ENCODE results near the gene THBD.

The THBD gene

DNA sequence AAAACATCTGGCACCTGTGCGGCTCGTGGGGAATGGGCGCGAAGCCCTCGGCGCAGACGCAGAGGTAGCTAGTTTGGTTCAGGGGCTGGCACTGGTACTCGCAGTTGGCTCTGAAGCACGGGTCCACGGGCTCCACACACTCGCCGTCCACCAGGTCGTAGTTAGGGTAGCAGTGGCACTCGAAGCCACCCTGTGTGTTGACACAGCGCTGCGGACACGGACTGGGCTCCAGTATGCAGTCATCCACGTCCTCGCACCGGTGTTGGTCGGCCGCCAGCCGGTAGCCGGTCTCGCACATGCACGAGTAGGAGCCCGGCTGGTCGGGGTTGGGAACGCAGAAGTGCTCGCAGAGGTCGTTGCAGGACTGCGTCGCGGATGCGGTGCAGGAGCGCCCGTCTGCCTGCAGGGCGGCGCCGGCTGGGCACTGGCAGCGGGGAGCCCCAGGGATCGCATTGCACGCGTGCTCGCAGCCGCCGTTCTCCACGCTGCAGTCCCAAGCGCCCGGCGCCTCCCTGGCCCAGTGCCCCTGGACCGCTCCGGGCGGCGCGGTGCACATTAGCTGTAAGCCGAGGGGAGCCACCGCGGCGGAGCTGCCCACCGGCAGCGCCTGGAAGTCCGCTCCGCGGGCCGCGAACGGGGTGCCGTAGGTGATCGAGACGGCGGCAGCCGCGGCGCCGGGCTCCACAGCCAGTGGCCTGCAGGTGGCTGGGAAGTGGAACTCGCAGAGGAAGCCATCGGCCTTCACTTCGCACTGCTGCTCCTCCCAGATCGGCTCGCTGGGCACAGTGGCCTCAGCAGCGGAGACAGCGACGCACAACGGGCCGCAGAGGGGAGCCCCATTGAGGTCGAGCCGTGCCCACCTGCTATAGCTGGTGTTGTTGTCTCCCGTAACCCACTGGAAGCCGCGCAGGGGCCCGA lies 930 bp downstream of the THBD start:
- Histone ChIP-seq H3K4me2 (no peak overlapping the region), H3K27me3 (ENCODE audit: insufficient read depth, low read depth) (no peaks in the 10 kb centered on the region), H3K9ac (no peak overlapping the region), H4K20me1 (ENCODE audit: insufficient read depth) (no peaks in the 10 kb centered on the region), H3K27ac (no peak overlapping the region), H2AFZ (ENCODE audit: low read depth) (no peak overlapping the region), H3K36me3 (ENCODE audit: insufficient read depth) (no peaks in the 10 kb centered on the region), H3K79me2 (ENCODE audit: insufficient read depth, low read depth) (no peaks in the 10 kb centered on the region), H3K4me3 (IDR thresholded peaks at IDR 0.05; ENCODE audit: insufficient read depth, low read depth, low read length) (no peak overlapping the region), H3K4me1 (ENCODE audit: low read depth, poor library complexity, severe bottlenecking) (no peaks in the 10 kb centered on the region)
- TF ChIP-seq, protein P1, sequence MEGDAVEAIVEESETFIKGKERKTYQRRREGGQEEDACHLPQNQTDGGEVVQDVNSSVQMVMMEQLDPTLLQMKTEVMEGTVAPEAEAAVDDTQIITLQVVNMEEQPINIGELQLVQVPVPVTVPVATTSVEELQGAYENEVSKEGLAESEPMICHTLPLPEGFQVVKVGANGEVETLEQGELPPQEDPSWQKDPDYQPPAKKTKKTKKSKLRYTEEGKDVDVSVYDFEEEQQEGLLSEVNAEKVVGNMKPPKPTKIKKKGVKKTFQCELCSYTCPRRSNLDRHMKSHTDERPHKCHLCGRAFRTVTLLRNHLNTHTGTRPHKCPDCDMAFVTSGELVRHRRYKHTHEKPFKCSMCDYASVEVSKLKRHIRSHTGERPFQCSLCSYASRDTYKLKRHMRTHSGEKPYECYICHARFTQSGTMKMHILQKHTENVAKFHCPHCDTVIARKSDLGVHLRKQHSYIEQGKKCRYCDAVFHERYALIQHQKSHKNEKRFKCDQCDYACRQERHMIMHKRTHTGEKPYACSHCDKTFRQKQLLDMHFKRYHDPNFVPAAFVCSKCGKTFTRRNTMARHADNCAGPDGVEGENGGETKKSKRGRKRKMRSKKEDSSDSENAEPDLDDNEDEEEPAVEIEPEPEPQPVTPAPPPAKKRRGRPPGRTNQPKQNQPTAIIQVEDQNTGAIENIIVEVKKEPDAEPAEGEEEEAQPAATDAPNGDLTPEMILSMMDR (conservative IDR thresholded peaks at IDR 0.05; ENCODE audit: low read depth, low read length): no peak

DNA sequence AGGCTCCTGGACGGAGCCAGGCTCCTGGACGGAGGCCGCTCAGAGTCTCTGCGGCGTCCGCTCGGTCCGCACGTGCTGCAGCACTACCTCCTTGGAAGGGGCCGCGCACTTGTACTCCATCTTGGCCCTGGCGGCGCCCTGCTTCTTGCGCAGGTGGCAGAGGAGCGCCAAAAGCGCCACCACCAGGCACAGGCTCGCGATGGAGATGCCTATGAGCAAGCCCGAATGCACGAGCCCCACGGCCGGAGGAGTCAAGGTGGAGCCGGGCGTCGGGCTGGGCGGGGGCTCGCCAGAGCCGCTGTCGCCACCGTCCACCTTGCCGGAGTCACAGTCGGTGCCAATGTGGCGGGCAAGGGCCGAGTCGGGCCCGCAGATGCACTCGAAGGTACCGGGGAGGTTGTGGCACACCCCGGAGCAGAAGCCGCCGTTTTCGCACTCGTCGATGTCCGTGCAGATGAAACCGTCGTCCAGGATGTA lies 1.7 kb downstream of the THBD start:
- H3K27ac ChIP-seq: no peak overlapping the region
- H3K9ac ChIP-seq: no peak overlapping the region
- no peak overlapping the region for H2AFZ ChIP-seq (ENCODE audit: low read depth)
- TF ChIP-seq, protein P1 (conservative IDR thresholded peaks at IDR 0.05; ENCODE audit: low read depth, low read length): no peak
- no peak overlapping the region for H3K4me3 ChIP-seq (IDR thresholded peaks at IDR 0.05; ENCODE audit: insufficient read depth, low read depth, low read length)
- no peaks in the 10 kb centered on the region for H3K4me1 ChIP-seq (ENCODE audit: low read depth, poor library complexity, severe bottlenecking)
- H3K79me2 ChIP-seq (ENCODE audit: insufficient read depth, low read depth): no peaks in the 10 kb centered on the region
- H4K20me1 ChIP-seq (ENCODE audit: insufficient read depth): no peaks in the 10 kb centered on the region
- H3K27me3 ChIP-seq (ENCODE audit: insufficient read depth, low read depth): no peaks in the 10 kb centered on the region
- H3K4me2 ChIP-seq: no peak overlapping the region
- H3K36me3 ChIP-seq (ENCODE audit: insufficient read depth): no peaks in the 10 kb centered on the region

DNA sequence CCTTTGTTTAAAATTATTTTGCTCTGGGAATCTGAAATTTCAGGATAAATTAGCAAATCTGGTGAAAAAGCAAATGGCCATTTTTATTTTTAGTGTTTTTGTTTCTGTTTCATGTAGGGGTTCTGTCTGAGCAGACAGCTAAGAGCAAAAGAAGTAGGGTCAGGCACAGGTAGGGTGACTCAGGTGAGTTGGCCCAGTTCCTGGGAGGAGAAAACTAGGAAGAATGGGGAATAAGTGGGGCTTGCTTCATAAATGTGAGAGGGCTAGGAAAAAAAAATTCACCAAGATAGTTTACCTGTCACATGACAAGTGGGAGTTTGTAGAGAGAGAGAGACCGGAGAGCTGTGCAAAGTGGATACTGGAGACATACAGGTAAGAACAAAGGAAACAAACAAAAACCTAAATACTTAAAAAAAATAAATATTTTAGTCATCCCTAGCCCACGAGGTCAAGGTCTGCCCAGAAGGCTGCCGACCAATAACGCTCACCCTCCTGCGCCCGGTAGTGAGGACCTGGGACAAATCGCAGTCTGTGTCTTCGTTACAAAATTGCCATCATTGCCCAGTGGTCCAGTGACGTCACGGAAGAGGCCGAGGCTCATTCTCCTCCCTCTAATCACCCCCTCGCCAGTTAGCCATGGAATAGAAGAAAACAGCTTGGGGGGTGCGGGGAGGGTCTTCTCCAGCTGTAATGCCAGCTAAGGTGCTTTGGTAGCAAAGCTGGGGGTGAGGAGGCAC lies 2.3 kb downstream of the THBD start:
- Histone ChIP-seq H3K4me1 (ENCODE audit: low read depth, poor library complexity, severe bottlenecking) (no peaks in the 10 kb centered on the region), H2AFZ (ENCODE audit: low read depth) (no peak overlapping the region), H3K79me2 (ENCODE audit: insufficient read depth, low read depth) (no peaks in the 10 kb centered on the region), H3K27me3 (ENCODE audit: insufficient read depth, low read depth) (no peaks in the 10 kb centered on the region), H3K27ac (no peak overlapping the region), H4K20me1 (ENCODE audit: insufficient read depth) (no peaks in the 10 kb centered on the region), H3K4me3 (IDR thresholded peaks at IDR 0.05; ENCODE audit: insufficient read depth, low read depth, low read length) (no peak overlapping the region), H3K4me2 (no peak overlapping the region), H3K9ac (no peak overlapping the region), H3K36me3 (ENCODE audit: insufficient read depth) (no peaks in the 10 kb centered on the region)
- TF ChIP-seq, protein P1 (conservative IDR thresholded peaks at IDR 0.05; ENCODE audit: low read depth, low read length): no peak

DNA sequence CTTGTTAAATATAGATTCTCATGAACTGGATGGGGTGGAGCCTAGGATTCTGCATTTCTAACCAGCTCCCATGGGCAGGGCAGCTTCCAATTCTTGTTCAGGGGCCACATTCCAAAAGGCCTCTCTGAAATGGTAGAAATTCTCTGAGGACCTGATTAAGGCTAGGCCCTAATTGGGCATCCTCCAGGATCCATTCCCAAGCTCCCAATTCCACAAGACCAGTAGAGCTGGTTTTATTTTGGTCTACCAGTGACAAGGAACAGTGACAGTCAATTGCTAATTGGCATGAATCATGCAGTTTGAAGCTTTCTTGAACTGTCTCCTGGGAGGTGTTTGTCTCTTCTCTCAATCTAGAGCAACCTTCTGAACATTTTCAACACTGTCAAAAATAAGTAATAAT lies 3.0 kb downstream of the THBD start:
- TF ChIP-seq, protein P1 (conservative IDR thresholded peaks at IDR 0.05; ENCODE audit: low read depth, low read length): no peak
- Histone ChIP-seq H4K20me1 (ENCODE audit: insufficient read depth) (no peaks in the 10 kb centered on the region), H3K27ac (no peak overlapping the region), H2AFZ (ENCODE audit: low read depth) (no peak overlapping the region), H3K27me3 (ENCODE audit: insufficient read depth, low read depth) (no peaks in the 10 kb centered on the region), H3K9ac (no peak overlapping the region), H3K4me1 (ENCODE audit: low read depth, poor library complexity, severe bottlenecking) (no peaks in the 10 kb centered on the region), H3K4me3 (IDR thresholded peaks at IDR 0.05; ENCODE audit: insufficient read depth, low read depth, low read length) (no peak overlapping the region), H3K4me2 (no peak overlapping the region), H3K79me2 (ENCODE audit: insufficient read depth, low read depth) (no peaks in the 10 kb centered on the region), H3K36me3 (ENCODE audit: insufficient read depth) (no peaks in the 10 kb centered on the region)
